H1 (cell line): Measurements from ENCODE around the gene USP20.

Source experiments
- CBX5 ChIP-seq: fragments of 300-800, 300-1000 bp; sonication (generic); IDR thresholded peaks from 2 replicates; pipeline ENCODE4 v1.7.1; 2016; ENCODE audit warnings: antibody characterized with exemption, low read length, low read depth
- EGR1 ChIP-seq: IDR thresholded peaks from 2 replicates; pipeline ENCODE4 v1.6.1; 2011; ENCODE audit warnings: low read depth, low read length, borderline replicate concordance
- EZH2 ChIP-seq: fragments of 200-600 bp; sonication (generic); IDR thresholded peaks from 2 replicates; pipeline ENCODE4 v1.7.1; 2012; ENCODE audit warnings: low read depth, mild to moderate bottlenecking, moderate library complexity, low read length, inconsistent platforms; ENCODE audit not compliant: severe bottlenecking
- GABPA ChIP-seq: IDR thresholded peaks from 2 replicates; pipeline ENCODE4 v1.6.1; 2011; ENCODE audit warnings: mild to moderate bottlenecking, low read length, moderate library complexity, borderline replicate concordance; ENCODE audit not compliant: insufficient read depth
- POLR2AphosphoS5 ChIP-seq: IDR thresholded peaks from 2 replicates; pipeline ENCODE4 v1.6.1; 2011; ENCODE audit warnings: low read depth, low read length
- RFX5 ChIP-seq: IDR thresholded peaks from 2 replicates; pipeline ENCODE4 v1.6.1; 2011; ENCODE audit warnings: low read depth, low read length, improper control_type of control experiment, borderline replicate concordance
- SAP30 ChIP-seq: fragments of 300-600 bp; sonication (generic); IDR thresholded peaks from 2 replicates; pipeline ENCODE4 v1.7.1; 2012; ENCODE audit warnings: low read length, moderate library complexity, mild to moderate bottlenecking, inconsistent platforms; ENCODE audit not compliant: insufficient read depth, insufficient replicate concordance
- SRF ChIP-seq: IDR thresholded peaks from 2 replicates; pipeline ENCODE4 v1.6.1; 2011; ENCODE audit warnings: mild to moderate bottlenecking, low read depth, low read length, moderate library complexity
- TF ChIP-seq, protein P1 (sequence below): IDR thresholded peaks from 2 replicates; pipeline ENCODE4 v1.6.1; 2012; ENCODE audit warnings: inconsistent platforms
- TF ChIP-seq, protein P2 (sequence below), 3 experiments: IDR thresholded peaks; 1 replicate in 2 of 3; 2 replicates in 1 of 3; pipeline versions ENCODE4 v1.5.1 to v1.6.1; 2011; ENCODE audit warnings: low read length in 3 of 3, mild to moderate bottlenecking in 3 of 3, inconsistent platforms in 2 of 3, low read depth in 1 of 3, moderate library complexity in 1 of 3; ENCODE audit not compliant: insufficient read depth in 1 of 3; ENCODE audit errors: control extremely low read depth in 1 of 3

- no peak for TF ChIP-seq POLR2AphosphoS5
- TF ChIP-seq EZH2, result no peak
- no peak for TF ChIP-seq SAP30
- no peak for TF ChIP-seq SRF
- TF ChIP-seq, protein P1, sequence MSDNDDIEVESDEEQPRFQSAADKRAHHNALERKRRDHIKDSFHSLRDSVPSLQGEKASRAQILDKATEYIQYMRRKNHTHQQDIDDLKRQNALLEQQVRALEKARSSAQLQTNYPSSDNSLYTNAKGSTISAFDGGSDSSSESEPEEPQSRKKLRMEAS, result no peak
- TF ChIP-seq, protein P2, sequence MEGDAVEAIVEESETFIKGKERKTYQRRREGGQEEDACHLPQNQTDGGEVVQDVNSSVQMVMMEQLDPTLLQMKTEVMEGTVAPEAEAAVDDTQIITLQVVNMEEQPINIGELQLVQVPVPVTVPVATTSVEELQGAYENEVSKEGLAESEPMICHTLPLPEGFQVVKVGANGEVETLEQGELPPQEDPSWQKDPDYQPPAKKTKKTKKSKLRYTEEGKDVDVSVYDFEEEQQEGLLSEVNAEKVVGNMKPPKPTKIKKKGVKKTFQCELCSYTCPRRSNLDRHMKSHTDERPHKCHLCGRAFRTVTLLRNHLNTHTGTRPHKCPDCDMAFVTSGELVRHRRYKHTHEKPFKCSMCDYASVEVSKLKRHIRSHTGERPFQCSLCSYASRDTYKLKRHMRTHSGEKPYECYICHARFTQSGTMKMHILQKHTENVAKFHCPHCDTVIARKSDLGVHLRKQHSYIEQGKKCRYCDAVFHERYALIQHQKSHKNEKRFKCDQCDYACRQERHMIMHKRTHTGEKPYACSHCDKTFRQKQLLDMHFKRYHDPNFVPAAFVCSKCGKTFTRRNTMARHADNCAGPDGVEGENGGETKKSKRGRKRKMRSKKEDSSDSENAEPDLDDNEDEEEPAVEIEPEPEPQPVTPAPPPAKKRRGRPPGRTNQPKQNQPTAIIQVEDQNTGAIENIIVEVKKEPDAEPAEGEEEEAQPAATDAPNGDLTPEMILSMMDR (IDR thresholded peaks at IDR 0.05; ENCODE audit: control extremely low read depth in 1 of 3, insufficient read depth in 1 of 3, low read depth in 1 of 3, low read length in 3 of 3), result no peak
- no peak for TF ChIP-seq GABPA
- TF ChIP-seq CBX5, result no peak
- no peak for TF ChIP-seq RFX5
- no peak for TF ChIP-seq EGR1
Observed at GRCh38 chr9:129849901-129850300, 14.6 kb downstream of the USP20 start.
